GM18505 (cell line): Measurements from ENCODE around the gene NPR1.
A peak's percentile ranks its signal among the peaks of the same experiment; 100 is the strongest.
"Not testable (repeated sequence)": the region's sequence is repeated elsewhere in the genome, so short reads cannot be mapped to it uniquely, and the experiment has no call there.

Experiments used
- ATAC-seq: cut with Tn5 transposase; IDR thresholded peaks from one replicate; pipeline ENCODE4 v1.9.1; 2021; ENCODE audit not compliant: unreplicated experiment
- POLR2A ChIP-seq: IDR thresholded peaks from 4 replicates; pipeline ENCODE4 v1.6.1; 2011; ENCODE audit warnings: borderline replicate concordance; ENCODE audit not compliant: insufficient read depth, insufficient read length; ENCODE audit errors: extremely low read depth

NPR1 gene

GRCh38 chr1:153698020-153698922 lies 19.8 kb downstream of the NPR1 start:
- no peak for TF ChIP-seq POLR2A
- ATAC-seq = no peak

- no peak for ATAC-seq
- no peak for TF ChIP-seq POLR2A
Observed at GRCh38 chr1:153698923-153699714, 20.6 kb downstream of the NPR1 start.

GRCh38 chr1:153699768-153700167 lies 21.3 kb downstream of the NPR1 start:
- no peak for TF ChIP-seq POLR2A
- no peak for ATAC-seq

- ATAC-seq = no peak
- no peak for TF ChIP-seq POLR2A
Observed at GRCh38 chr1:153705484-153705883, 27.0 kb downstream of the NPR1 start.

- no peak for TF ChIP-seq POLR2A
- ATAC-seq = no peak
Observed at GRCh38 chr1:153711026-153711425, 32.5 kb downstream of the NPR1 start.

GRCh38 chr1:153716211-153716610 lies 37.7 kb downstream of the NPR1 start:
- not testable (repeated sequence) for ATAC-seq

- ATAC-seq = no peak
- no peak for TF ChIP-seq POLR2A
Observed at GRCh38 chr1:153717330-153717729, 38.8 kb downstream of the NPR1 start.

GRCh38 chr1:153723687-153724086 lies 45.2 kb downstream of the NPR1 start:
- ATAC-seq = no peak
- no peak for TF ChIP-seq POLR2A

GRCh38 chr1:153724634-153725033 lies 46.1 kb downstream of the NPR1 start:
- not testable (repeated sequence) for ATAC-seq

- ATAC-seq = peak; percentile 94
- peak; percentile 90 for TF ChIP-seq POLR2A
Observed at GRCh38 chr1:153727463-153728304, 49.2 kb downstream of the NPR1 start, which contains the start of gene INTS3. Gene INTS3, plus strand, starts transcription at chr1:153728050. Its CDS starts 585 bp downstream, at chr1:153728635.

- no peak for ATAC-seq
- peak; percentile 8 for TF ChIP-seq POLR2A
Observed at GRCh38 chr1:153728305-153729066, 50.0 kb downstream of the NPR1 start.

GRCh38 chr1:153730468-153730988 lies 52.0 kb downstream of the NPR1 start:
- TF ChIP-seq POLR2A = no peak
- no peak for ATAC-seq

- no peak for ATAC-seq
- no peak for TF ChIP-seq POLR2A
Observed at GRCh38 chr1:153733970-153734369, 55.5 kb downstream of the NPR1 start.
